Panc1 (cell line): ENCODE data around the gene NANOS2.

ENCODE experiments used
- CTCF ChIP-seq: fragments of 450-650 bp; IDR thresholded peaks from 2 replicates; pipeline ENCODE4 v1.5.1; 2017; ENCODE audit warnings: mild to moderate bottlenecking
- REST ChIP-seq, 2 experiments: IDR thresholded peaks; 2 replicates each; pipeline ENCODE4 v1.6.1; 2011 to 2012; ENCODE audit warnings: low read depth in 2 of 2, control low read depth in 1 of 2, low read length in 1 of 2, mild to moderate bottlenecking in 1 of 2, moderate library complexity in 1 of 2; ENCODE audit not compliant: insufficient read depth in 1 of 2
- SIN3A ChIP-seq: IDR thresholded peaks from 2 replicates; pipeline ENCODE4 v1.6.1; 2012; ENCODE audit warnings: low read depth, mild to moderate bottlenecking, low read length, moderate library complexity, borderline replicate concordance; ENCODE audit not compliant: insufficient read depth
- TCF7L2 ChIP-seq: IDR thresholded peaks from 2 replicates; pipeline ENCODE4 v1.6.1; 2011; ENCODE audit warnings: mild to moderate bottlenecking, low read depth, low read length, inconsistent platforms

GRCh38 chr19:45953676-45954075, 39.1 kb upstream of the NANOS2 start:
- TF ChIP-seq CTCF = no peak
- no peak for TF ChIP-seq REST (IDR thresholded peaks at IDR 0.05; ENCODE audit: insufficient read depth in 1 of 2, low read depth in 2 of 2, low read length in 1 of 2)
- no peak for TF ChIP-seq SIN3A
- no peak for TF ChIP-seq TCF7L2
